GM21723 (cell line): Measurements from ENCODE around the gene SLC20A1.
"Not testable (repeated sequence)": the region's sequence is repeated elsewhere in the genome, so short reads cannot be mapped to it uniquely, and the experiment has no call there.

ENCODE experiments used
- ATAC-seq: cut with Tn5 transposase; IDR thresholded peaks from one replicate; pipeline ENCODE4 v1.9.1; 2021; ENCODE audit warnings: mild to moderate bottlenecking, moderate library complexity; ENCODE audit not compliant: unreplicated experiment

The SLC20A1 gene, protein sequence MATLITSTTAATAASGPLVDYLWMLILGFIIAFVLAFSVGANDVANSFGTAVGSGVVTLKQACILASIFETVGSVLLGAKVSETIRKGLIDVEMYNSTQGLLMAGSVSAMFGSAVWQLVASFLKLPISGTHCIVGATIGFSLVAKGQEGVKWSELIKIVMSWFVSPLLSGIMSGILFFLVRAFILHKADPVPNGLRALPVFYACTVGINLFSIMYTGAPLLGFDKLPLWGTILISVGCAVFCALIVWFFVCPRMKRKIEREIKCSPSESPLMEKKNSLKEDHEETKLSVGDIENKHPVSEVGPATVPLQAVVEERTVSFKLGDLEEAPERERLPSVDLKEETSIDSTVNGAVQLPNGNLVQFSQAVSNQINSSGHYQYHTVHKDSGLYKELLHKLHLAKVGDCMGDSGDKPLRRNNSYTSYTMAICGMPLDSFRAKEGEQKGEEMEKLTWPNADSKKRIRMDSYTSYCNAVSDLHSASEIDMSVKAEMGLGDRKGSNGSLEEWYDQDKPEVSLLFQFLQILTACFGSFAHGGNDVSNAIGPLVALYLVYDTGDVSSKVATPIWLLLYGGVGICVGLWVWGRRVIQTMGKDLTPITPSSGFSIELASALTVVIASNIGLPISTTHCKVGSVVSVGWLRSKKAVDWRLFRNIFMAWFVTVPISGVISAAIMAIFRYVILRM

DNA sequence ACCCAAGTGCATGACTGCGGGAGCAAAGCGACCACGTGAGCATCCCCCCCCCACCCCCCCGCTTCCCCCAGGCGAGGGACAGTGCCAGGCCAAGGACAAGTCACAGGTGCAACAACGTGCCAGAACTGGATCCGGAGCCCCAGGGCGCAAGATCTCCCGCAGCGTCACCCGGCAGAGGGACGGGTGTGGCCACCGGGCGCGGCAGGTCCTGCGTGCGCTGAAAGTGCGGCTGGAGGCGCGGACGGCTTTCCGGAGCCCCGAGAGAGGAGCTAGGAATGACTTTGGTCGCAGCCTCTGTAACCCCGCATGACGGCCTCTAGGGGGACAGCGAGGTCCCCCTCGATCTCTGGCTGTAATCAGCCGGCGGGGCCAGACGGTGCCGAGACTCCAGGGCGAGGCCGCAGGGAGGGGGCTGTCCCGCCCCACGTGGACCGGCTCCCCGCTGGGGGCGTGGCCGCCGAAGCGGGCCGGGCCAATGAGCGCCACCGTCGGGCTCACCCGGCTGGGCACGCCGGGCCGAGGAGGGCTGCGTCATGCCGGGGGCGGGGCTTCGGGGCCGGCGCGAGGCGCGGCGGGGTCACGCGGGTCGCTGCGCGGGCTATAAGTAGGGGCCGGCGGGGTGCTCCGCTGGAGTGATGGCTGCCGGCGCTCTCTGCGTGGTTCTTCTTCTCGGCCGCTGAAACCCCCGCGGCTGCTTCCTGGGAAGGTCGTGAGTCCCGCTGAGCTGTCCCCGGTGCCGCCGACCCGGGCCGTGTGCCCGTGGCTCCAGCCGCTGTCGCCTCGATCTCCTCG is at the start of gene SLC20A1:
Gene SLC20A1 (plus strand): TSS at position 630 of the 792 bp plus-strand sequence. CDS start 890 bp downstream, outside the sequence.
- ATAC-seq, result peak; percentile 87

DNA sequence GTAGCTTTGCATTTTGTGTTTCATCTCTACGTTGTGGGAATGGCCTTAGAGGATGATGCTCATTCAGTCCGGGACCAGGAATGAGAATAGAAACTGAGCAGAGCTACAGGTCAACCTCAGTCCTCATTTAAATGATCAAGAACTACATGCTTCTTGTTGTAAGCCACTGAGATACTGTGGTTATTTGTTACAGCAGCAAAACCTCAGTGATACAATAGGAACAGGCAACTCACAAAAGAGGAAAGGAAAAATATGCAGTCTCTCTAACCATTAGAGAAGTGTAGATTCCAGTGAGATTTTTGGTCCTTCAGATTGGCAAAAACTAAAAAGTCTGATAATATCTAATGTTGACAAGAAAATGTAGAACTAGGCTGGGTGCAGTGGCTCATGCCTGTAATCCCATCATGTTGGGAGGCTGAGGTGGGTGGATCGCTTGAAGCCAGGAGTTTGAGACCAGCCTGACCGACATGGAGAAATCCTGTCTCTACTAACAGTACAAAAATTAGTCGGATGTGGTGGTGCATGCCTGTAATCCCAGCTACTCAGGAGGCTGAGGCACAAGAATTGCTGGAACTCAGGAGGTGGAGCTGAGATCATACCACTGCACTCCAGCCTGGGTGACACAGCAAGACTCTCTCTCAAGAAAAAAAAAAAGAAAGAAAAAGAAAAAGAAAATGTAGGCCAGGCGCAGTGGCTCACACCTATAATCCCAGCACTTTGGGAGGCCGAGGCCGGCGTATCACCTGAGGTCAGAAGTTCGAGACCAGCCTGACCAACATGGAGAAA is 48.0 kb upstream of the SLC20A1 start:
- no peak for ATAC-seq

DNA sequence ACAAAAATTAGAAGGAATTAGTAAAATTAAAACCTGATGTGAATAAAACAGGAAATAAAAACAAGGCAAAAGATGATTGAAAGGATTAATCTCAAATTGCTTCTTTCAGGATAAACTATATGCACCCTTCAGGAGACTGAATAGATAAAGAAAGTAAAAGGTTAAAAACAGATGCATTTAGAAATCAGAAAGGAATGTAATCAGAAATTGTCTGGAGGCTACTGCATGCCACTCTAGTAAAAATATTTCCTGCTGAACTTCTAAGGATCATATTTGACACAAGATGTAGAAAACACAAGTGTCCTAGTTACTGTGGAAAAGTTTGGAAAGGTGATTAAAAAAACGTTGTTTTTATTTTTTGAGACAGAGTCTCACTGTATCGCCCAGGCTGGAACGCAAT is 45.1 kb upstream of the SLC20A1 start:
- no peak for ATAC-seq

DNA sequence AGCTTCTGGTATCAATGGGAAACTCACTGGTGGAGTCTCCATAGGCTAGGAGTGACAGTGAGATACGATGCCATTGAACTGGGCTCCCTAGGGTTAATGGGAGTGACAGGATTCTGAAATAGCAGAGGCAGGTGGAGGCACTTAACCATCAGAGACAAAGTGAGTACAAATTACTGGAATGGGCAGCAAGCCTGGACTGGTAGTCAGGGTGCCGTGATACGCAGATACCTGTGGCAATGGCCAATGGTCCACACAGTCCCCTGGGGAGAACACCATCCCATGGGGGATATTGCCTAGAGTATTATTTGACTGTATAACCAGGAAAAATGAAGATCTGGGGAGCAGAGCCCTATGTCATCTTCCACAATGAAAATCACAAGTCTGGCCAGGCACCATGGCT is 44.0 kb upstream of the SLC20A1 start:
- ATAC-seq, result no peak

DNA sequence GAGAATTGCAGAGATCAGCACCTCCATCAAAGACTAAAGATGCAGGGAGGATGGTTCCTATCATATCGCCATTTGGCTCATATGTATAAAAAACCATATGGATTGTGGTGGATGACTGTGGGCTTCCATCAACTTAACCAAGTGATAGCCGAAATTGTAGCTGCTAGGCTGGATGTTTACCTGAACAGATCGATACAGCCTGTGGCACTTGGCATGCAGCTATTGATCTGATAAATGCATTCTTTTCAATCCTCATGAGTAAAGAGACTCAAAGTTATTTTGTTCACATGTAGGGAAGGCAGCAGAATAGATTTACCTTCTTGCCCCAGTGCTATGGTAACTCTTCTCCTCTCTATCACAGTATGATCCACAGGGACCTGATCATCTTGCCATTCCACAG is 42.8 kb upstream of the SLC20A1 start:
- ATAC-seq, result no peak

DNA sequence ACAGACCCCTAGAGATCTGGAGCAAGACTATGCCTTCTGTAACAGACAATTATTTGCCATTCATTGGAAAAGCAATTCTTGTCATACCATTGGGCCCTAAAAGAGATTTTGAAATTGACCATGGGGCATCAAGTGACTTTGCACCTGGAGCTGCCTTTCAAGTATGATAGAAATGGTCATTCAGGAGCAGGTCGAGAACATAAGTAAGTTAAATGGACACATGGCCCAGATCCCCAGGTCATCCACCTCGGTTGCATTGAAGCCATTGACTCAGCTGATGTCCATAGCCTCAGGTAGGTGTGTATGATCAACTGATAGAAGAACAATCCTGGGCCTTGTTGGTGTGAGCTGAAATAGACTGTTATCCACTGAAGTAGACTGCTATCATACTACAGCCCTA is 42.0 kb upstream of the SLC20A1 start:
- ATAC-seq, result no peak

DNA sequence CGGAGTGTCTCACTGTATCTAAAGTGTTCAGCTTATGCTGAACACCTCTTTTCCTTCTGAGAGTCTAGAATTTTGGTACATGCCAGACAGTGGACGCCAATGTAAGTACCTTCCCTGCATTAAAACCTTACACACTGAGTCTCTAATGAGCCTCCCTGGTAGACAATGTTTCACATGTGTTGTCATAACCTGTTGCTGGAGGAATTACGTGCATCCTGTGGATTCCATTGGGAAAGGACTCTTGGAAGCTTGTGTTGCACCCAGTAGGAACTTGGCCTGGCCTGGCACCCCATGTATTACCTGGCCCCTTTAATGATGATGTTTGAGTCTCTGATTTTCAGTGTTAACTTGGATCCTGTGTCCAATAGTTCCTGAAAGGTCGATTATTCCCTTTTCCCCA is 40.8 kb upstream of the SLC20A1 start:
- ATAC-seq, result no peak

DNA sequence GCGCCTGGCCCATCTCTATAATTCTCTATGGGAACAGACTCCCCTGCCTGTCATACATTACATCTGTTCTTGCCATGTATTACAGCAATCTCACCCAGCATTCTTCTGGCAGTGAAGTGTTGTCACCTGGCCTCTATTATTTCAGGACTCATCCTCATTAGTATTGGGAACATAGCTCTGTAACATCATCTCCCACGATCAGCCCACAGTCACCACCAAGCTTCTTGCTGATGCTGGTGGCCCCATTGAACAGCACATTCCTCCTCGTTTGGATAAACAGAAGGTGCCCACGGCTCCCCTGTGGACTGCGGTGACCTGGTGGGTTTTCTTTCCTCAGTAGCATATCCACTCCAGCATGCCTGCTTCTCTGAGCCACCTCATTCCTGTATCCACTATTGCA is 39.8 kb upstream of the SLC20A1 start:
- no peak for ATAC-seq

DNA sequence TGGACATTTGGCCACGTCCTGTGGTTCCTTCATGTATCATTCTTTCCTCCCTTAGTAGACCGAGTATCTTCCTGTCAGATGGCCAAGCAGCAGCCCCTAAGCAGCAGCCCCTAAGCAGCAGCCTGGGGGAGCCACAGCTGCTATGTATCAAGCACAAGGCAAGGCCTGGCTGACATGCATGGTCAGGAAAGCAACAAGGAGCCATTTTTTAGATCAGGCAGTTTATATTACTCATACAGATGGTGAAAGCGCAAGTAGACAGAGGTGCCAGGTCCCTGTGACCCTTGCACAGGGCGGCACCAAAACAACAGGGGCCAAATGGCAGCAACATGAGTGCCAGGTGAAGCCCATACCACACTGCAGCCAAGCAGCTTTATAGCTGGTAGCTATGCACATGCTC is 39.2 kb upstream of the SLC20A1 start:
- no peak for ATAC-seq

DNA sequence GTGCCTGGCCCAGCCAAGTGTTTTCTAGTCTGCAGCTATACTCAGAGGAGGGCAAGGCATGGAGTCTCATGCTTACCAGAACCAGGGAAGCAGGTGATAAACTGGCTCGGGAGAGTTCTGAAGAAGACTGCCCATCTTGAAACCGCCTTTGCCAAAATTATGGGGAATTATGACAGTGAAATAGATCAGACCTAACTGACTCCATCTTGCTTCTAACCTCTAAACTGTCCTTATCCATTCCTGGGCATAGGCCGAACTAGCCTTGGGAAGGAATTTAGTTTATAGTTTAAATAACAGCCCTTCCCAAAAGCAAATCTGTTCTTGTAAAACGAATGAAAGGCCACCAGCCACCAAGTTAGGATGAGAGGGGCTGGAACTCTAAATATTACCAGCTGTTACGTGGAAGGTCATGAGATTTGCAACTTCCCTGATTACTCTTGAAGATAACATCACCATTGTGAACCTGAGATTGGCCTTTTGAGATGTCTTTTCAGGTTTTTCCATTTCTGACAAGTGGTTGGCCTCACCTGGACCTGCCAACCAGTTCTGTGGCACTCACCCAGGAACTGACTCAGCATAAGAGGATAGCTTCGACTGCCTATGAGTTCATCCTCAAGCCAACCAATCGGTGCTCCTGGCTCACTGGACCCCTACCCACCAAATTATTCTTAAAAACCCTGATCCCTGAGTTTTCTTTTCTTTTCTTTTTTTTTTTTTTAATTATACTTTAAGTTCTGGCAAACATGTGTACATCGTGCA is 37.9 kb upstream of the SLC20A1 start:
- ATAC-seq, result no peak

DNA sequence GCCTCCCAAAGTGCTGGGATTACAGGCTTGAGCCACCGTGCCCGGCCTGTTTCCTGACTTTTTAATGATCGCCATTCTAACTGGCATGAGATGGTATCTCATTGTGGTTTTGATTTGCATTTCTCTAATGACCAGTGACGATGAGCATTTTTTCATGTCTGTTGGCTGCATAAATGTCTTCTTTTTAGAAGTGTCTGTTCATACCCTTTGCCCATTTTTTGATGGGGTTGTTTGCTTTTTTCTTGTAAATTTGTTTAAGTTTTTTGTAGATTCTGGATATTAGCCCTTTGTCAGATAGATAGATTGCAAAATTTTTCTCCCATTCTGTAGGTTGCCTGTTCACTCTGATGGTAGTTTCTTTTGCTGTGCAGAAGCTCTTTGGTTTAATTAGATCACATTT is 36.4 kb upstream of the SLC20A1 start:
- not testable (repeated sequence) for ATAC-seq

DNA sequence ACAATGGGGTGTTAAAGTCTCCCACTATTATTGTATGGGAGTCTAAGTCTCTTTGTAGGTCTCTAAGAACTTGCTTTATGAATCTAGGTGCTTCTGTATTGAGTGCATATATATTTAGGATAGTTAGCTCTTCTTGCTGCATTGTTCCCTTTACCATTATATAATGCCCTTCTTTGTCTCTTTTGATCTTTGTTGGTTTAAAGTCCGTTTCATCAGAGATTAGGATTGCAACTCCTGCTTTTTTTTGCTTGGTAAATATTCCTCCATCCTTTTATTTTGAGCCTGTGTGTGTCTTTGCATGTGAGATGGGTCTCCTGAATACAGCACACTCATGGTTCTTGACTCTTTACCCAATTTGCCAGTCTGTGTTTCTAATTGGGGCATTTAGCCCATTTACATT is 33.5 kb upstream of the SLC20A1 start:
- not testable (repeated sequence) for ATAC-seq

DNA sequence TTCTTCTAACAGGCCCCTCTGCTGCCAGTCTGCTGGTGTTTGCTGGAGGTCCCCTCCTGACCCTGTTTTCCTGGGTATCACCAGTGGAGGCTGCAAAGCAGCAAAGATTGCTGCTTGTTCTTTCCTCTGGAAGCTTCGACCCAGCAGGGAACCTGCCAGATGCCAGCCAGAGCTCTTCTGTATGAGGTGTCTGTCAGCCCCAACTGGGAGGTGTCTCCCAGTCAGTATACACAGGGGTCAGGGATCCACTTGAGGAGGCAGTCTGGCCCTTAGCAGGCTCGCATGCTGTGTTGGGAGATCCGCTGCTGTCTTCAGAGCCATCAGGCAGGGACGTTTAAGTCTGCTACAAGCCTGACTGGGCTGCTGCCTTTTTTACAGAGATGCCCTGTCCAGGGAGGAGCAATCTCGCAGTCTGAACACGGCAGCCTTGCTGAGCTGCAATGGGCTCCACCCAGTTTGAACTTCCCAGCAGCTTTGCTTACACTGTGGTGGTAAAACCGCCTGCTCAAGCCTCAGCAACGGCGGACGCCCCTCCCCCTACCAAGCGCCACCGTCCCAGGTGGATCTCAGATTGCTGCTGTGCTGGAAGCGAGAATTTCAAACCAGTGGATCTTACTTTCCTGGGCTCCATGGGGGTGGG is 31.4 kb upstream of the SLC20A1 start:
- ATAC-seq, result no peak

DNA sequence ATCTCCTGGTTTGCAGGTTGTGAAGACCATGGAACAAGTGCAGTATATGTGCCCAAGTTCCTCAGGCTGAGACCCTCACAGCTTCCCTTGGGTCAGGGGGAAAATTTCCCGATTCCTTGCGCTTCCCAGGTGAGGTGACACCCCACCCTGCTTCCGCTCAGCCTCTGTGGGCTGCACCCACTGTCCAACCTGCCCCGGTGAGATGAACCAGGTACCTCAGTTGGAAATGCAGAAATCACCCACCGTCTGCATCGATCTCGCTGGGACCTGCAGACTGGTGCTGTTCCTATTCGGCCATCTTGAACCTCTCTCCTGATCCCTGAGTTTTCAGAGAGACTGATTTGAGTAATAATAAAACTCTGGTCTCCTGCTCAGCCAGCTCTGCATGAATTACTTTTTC is 30.7 kb upstream of the SLC20A1 start:
- no peak for ATAC-seq

DNA sequence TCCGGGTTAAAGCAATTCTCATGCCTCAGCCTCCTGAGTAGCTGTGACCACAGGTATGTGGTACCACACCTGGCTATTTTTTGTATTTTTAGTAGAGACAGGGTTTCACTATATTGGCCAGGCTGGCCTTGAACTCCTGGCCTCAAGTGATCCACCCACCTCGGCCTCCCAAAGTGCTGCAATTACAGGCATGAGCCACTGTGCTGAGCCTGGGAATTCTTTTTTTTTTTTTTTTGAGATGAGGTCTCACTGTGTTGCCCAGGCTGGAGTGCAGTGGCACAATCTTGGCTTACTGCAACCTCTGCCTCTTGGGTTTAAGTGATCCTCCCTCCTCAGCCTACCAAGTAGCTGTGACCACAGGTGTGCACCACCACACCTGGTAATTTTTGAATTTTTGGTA is 29.9 kb upstream of the SLC20A1 start:
- not testable (repeated sequence) for ATAC-seq

DNA sequence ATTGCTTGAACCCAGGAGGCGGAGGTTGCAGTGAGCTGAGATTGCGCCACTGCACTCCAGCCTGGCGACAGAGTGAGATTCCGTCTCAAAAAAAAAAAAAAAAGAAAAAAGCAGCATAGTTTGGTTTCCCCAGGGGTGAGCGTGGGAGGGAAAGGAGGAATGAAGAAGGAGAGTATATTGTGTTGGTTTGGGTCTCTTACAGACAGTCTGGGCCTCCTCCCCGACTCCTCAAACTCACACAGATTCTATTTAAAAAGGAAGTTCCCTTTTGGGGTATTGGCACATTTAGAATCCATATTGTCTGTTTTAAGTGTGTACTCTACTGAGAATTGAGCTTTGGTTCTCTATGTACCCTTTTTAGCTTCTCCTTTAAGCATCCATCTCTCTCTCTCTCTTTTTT is 27.4 kb upstream of the SLC20A1 start:
- no peak for ATAC-seq

DNA sequence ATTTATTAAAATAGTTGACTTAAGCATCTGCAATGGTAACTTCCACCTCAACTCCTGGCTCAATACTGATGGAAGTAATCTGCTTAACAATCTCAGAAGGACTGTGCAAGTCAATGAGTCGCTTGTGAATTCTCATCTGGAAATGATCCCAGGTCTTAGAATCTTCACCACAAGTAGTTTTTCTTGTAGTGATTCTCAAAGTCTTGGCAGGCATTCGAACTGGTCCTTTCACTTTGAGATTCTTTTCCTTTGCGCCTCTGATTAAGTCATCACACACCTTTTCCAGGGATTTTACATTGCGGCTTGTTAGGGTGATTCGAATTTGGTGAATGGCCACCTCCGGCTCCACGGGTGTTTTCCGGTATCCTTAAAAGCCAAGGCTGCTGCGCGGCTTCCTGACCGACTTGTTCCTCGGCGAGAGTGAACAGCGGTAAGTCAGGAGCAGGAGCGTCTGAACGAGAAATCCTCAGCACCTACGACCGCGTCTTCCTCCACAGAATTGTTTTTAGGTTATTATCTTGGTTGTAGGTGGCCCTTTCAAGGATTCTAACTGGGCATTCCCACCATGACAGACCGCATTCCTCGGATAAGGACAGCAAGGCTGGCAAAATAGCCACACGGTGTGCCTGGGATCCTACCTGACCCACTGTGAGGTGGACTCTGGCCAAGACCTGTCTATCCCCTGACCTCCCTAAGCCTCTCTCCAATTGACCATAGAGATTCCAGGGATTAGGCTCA is 23.8 kb upstream of the SLC20A1 start:
- no peak for ATAC-seq

DNA sequence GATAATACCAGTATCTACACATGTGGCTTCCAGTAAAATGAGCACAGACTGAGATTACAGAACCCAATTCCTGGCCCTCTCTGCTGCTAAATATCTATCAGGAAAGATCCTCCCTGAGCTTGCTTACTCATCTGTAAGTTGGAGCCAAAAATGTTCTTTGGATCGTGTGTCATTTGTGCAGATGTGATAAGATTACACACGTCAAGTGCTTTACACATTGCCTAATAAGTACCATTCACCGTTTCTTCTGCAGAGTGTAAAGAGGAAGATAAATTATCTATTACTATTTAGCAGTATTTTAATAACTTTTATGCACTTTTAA is 23.2 kb upstream of the SLC20A1 start:
- ATAC-seq, result no peak
